MCF 10A (cell line): ENCODE results near the gene PCSK6. TPM values are rescaled to one million over a fixed set of nuclear protein-coding genes. Genes with fewer than 3 reads are reported as not detected.

Experiments used
- BruUV-seq: library from RNA; stranded (reverse); fragments of 400-500 nt; replicated peaks from 2 replicates; lab custom pipeline; 2021; lab: Mats Ljungman, UMichigan
- CTCF ChIA-PET: fragments of 300-600 bp; sonication (Branson Sonifier 250); formaldehyde crosslinking; extraction: SDS; loops from one replicate; lab custom pipeline; 2021; ENCODE audit warnings: antibody characterized with exemption, inconsistent platforms; lab: Yijun Ruan, JAX
- POLR2A ChIA-PET: fragments of 300-600, 350-650 bp; sonication (Branson Sonifier 250); formaldehyde crosslinking; extraction: SDS; loops from one replicate; lab custom pipeline; 2020; ENCODE audit warnings: antibody characterized with exemption, inconsistent platforms; lab: Yijun Ruan, JAX
- DNase-seq: peaks from one replicate; pipeline ENCODE4 v3.0.0-alpha.2; 2018; ENCODE audit not compliant: unreplicated experiment
- H3K27ac Mint-ChIP-seq: one replicate; pipeline ENCODE4 v1.8.0; 2022; ENCODE audit warnings: mild to moderate bottlenecking, low read depth, mixed read lengths; ENCODE audit not compliant: unreplicated experiment
- H3K27me3 Mint-ChIP-seq: one replicate; pipeline ENCODE4 v1.8.0; 2022; ENCODE audit warnings: mixed read lengths; ENCODE audit not compliant: insufficient read depth, unreplicated experiment
- H3K36me3 Mint-ChIP-seq: one replicate; pipeline ENCODE4 v1.8.0; 2022; ENCODE audit warnings: mild to moderate bottlenecking, moderate library complexity, mixed read lengths; ENCODE audit not compliant: insufficient read depth, unreplicated experiment
- H3K4me1 Mint-ChIP-seq: one replicate; pipeline ENCODE4 v1.8.0; 2022; ENCODE audit warnings: mixed read lengths; ENCODE audit not compliant: insufficient read depth, unreplicated experiment
- H3K4me3 Mint-ChIP-seq: one replicate; pipeline ENCODE4 v1.8.0; 2022; ENCODE audit warnings: mild to moderate bottlenecking, moderate library complexity, mixed read lengths; ENCODE audit not compliant: unreplicated experiment
- H3K9me3 Mint-ChIP-seq: one replicate; pipeline ENCODE4 v1.8.0; 2022; ENCODE audit warnings: mixed read lengths; ENCODE audit not compliant: unreplicated experiment
- CTCF ChIP-seq: fragments of 200-600 bp; IDR thresholded peaks from one replicate; pipeline ENCODE4 v1.8.0; 2022; ENCODE audit warnings: antibody characterized with exemption, mild to moderate bottlenecking; ENCODE audit not compliant: unreplicated experiment
- intact Hi-C: fragments of 100-400 bp; cut with micrococcal nuclease; formaldehyde crosslinking; loops from 2 replicates; pipeline ENCODE4 v1.14.1; 2022
- total RNA-seq: library from RNA; stranded (reverse); gene quantifications from 2 replicates; pipeline ENCODE4 v1.2.3, GENCODE V29; 2022

The PCSK6 gene
- total RNA-seq, 1 experiment from 2014 or later, result 30.8 TPM

DNA sequence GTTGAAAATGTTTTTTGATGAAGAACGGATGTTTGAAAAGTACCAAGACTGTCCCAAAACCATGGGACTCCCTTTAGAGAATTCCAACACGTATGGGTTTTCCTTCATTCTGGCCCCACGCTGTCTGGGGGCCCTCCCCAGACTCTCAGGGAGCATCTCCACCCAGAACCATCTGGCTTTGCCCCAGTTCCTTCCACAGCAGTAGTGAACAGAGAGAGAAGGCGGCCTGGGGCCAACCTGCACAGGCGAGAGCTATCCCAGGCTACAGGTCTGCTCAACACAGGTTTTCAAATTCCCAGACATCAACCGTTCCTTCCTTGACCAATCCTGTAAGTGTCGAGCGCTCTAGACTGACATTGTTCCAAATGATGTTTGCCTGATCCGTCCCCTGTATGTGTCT is 101.9 kb downstream of the PCSK6 start:
- CTCF ChIA-PET, result interaction anchor here (0.6 kb wide), 1 partner anchor 52 kb away, joined by 4 read pairs; no protein-coding TSS in a partner anchor

GRCh38 chr15:101386967-101387366 is 102.5 kb downstream of the PCSK6 start:
- Mint-ChIP-seq H3K9me3 (no peaks in the 10 kb centered on the region), H3K4me3 (no peak overlapping the region), H3K36me3 (peaks cover 29% of the 10 kb centered on the region), H3K27ac (peak overlapping the region; percentile 50), H3K27me3 (no peaks in the 10 kb centered on the region), H3K4me1 (no peaks in the 10 kb centered on the region)
- CTCF ChIA-PET, result no interaction called here
- intact Hi-C loops, result no loop called here
- no TSS peak for BruUV-seq
- no peak for DNase-seq
- TF ChIP-seq CTCF, result no peak
- POLR2A ChIA-PET, result no interaction called here

More for the DNA sequence above, 101.9 kb downstream of the PCSK6 start:
- no peaks in the 10 kb centered on the region for H3K9me3 Mint-ChIP-seq
- H3K4me3 Mint-ChIP-seq, result no peak overlapping the region
- peaks cover 26% of the 10 kb centered on the region for H3K36me3 Mint-ChIP-seq
- intact Hi-C loops, result no loop called here
- TF ChIP-seq CTCF, result no peak
- no peak for DNase-seq
- no peaks in the 10 kb centered on the region for H3K27me3 Mint-ChIP-seq
- BruUV-seq, result no TSS peak
- POLR2A ChIA-PET, result no interaction called here
- H3K4me1 Mint-ChIP-seq, result no peaks in the 10 kb centered on the region
- H3K27ac Mint-ChIP-seq, result no peak overlapping the region

GRCh38 chr15:101386006-101386405 is 103.5 kb downstream of the PCSK6 start:
- intact Hi-C loops, result no loop called here
- no peak overlapping the region for H3K27ac Mint-ChIP-seq
- no peaks in the 10 kb centered on the region for H3K4me1 Mint-ChIP-seq
- ChIA-PET CTCF (no interaction called here), POLR2A (no interaction called here)
- no peak for TF ChIP-seq CTCF
- no peak overlapping the region for H3K4me3 Mint-ChIP-seq
- no peak for DNase-seq
- H3K36me3 Mint-ChIP-seq, result peaks cover 30% of the 10 kb centered on the region
- no peaks in the 10 kb centered on the region for H3K27me3 Mint-ChIP-seq
- no TSS peak for BruUV-seq
- no peaks in the 10 kb centered on the region for H3K9me3 Mint-ChIP-seq

DNA sequence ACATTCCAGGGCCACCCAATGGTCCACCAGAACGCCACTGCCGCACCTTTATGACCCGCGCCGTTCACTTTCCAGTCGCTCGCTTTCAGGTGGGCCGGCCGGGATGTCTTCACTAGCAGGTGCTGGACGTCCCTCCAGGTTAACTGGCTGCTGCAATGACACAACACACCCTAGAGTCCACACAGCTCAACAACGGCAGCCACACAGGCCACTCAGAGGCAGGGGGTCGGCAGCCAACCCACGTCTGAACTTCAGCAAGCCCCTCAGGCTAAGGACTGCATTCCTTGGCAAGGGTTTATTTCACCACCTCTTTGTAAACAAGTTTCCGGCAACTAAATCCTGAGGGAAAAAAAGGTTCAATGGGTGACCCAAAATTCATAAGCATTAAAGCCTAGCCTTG is 105.2 kb downstream of the PCSK6 start:
- Mint-ChIP-seq H3K36me3 (peaks cover 30% of the 10 kb centered on the region), H3K4me1 (no peaks in the 10 kb centered on the region), H3K27ac (no peak overlapping the region), H3K9me3 (no peaks in the 10 kb centered on the region), H3K27me3 (no peaks in the 10 kb centered on the region), H3K4me3 (no peak overlapping the region)
- no peak for DNase-seq
- intact Hi-C loops, result no loop called here
- TF ChIP-seq CTCF, result no peak
- BruUV-seq, result no TSS peak
- ChIA-PET POLR2A (no interaction called here), CTCF (no interaction called here)
